NOMO-1 treated with dmso at 0.1 percent for 144 hours (cell line): ENCODE measurements around the gene HMGB1.

Experiments
- DNase-seq: peaks from one replicate; lab custom pipeline; 2025; ENCODE audit not compliant: unreplicated experiment; lab: John Stamatoyannopoulos, UW

Gene HMGB1

DNA sequence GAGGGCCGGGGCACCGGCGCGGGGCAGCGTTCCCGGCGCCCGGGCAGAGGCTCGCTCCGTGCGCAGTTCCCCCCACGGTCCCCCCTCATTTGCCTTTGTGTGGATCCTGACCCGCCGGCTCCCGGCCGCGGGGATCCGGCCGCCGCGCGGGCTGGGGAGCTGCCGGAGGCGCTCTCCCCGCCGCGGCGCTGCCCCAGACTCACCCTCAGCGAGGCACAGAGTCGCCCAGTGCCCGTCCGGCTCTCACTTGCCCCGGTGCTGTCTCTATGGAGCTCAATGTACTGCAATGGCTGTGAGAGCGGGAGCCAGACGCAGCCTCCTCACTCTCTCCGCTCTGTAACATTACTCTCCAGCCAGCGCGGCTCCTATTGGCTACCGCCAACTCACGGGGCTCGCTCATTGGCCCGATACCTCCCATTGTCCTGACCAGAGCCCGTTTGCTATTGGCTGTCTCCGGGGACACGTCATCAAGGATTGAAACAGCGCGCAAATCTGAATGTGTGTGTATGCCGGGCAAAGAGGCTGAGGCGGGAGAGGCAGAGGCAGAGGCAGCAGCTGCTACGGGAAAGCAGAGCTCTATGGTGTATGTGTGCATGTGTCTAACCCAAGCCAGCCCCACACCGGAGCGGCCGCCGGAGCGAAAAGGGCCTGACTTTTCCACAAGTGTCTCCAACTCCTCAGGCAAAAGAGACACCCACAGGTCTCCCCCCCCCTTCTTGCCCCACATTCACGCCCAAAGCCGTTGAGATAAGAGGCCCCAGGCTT, at the start of gene HMGB1:
Gene HMGB1, minus strand, starts transcription at position 344 of the 765 bp plus-strand sequence. CDS start 2,256 bp downstream, outside the sequence.
- peak; percentile 98 for DNase-seq

DNA sequence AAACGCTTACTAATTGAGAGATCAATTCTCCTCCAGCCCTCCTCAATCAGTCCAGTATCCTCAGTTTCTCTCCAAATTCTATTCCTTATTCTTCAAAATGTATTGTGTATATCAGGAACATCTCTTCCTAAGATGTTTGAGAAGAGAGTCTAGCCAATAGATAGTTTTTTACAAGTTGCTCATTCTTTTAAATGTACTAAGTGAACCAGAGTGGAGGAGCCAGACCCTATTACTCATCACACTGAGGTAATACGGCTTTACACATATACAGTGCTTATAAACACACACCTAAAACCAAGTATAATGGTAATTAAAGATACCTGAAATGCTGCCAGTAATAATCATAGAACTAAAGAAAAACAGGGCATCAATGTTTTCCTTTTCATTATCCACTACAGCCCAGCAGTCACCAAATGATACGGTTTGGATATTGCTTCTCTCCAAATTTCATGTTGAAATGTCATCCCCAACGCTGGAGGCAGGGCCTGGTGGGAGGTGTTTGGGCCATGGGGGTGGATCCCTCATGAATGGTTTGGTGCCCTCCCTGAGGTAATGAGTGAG, 45.2 kb upstream of the HMGB1 start:
- DNase-seq: no peak

GRCh38 chr13:30510091-30510490, 44.4 kb upstream of the HMGB1 start:
- no peak for DNase-seq

DNA sequence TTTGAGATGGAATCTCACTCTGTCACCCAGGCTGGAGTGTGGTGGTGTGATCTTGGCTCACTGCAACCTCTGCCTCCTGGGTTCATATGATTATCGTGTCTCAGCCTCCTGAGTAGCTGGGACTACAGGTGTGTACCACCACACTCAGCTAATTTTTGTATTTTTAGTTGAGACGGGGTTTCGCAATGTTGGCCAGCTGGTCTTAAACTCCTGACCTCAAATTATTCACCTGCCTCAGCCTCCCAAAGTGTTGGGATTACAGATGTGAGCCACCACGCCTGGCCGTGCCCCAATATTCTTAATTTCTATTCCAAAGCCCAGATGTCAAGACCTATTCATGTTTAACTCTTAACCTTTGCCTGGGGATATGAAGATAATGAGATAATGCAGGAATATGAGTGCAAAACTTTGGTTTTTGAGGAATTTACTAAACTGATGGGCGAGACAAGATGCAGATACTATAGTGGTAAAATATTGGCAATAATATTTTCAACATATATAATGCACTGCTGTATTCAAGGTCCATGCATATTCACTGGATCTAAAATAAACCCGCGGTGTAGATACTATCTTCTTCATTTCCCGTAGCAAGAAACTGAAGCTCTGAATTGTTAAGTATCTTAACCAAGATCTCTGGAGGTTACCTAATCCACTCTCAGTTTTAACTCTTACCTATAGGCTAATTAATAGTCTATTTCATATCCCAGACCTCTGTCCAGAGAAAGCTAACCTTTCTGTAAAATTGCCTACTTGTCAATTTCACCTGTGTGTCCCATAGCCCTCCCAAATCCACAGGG, 43.7 kb upstream of the HMGB1 start:
- DNase-seq: no peak

- DNase-seq: no peak
Measured at GRCh38 chr13:30504081-30504480, 38.3 kb upstream of the HMGB1 start.

GRCh38 chr13:30502237-30502636, 36.5 kb upstream of the HMGB1 start:
- no peak for DNase-seq

GRCh38 chr13:30499338-30499737, 33.6 kb upstream of the HMGB1 start:
- no peak for DNase-seq

DNA sequence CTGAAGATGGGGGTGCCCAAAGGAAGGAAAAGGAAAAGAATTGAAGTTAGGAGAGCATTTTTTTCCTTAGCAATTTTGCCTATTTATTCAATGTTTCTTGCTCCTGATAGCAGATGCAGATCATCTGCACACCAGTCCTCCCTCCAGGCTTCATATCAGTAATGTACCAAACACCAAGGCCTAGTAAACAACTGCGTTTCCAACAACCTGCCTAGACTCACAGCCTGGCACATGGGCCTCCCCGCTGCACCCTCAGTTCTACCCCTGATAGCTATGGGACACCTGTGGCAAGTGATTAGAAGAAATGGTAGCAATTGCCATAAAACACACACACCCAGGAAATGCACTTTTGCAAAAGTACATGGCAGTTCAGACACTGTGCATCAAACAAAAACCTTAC, 30.4 kb upstream of the HMGB1 start:
- DNase-seq: no peak

DNA sequence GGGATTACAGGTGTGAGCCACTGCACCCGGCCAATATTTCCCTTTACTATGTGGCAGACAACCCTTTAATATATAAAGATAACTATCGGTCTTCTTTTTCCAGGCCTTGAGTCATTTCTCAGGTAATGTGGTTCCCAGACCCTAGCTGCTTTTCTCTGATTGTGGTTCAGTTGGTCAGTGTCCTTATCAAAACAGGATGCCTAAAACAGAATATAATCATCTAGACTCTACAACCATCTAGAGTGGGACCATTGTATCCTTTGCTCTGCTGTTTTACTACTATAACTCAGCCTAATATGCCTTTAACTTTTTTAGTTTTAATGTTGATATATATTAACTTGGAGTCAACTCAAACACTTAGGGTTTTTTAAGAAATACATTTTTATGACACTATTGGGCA, 30.0 kb upstream of the HMGB1 start:
- no peak for DNase-seq

DNA sequence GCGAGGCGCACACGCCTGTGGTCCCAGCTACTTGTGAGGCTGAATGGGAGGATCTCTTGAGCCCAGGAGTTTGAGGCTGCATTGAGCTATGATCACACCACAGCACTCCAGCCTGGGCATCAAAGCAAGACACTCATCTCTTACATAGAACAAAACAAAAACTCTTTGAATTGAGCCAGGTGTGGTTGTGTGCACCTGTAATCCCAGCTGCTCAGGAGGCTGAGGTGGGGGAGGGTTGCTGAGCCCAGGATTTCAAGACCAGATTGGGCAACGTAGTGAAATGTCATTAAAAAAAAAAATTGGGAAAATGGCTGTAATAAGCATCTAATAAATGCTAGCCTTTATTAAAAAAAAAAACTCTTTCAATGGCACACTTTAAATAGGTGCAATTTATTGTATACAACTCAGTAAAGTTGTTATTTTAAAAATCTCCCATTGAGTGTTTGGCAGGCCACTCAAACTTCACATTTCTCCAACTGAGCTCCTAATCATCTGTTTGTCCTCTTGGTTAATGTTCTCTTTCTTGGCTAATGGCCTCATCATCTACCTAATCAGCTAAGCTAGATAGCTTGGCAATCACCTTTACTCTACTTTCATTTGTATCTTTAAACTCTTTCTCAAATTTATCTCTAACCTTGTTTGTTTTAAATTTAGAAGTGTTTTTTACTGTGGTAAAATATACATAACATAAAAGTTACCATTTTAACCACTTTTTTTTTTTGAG, 28.1 kb upstream of the HMGB1 start:
- DNase-seq: no peak

DNA sequence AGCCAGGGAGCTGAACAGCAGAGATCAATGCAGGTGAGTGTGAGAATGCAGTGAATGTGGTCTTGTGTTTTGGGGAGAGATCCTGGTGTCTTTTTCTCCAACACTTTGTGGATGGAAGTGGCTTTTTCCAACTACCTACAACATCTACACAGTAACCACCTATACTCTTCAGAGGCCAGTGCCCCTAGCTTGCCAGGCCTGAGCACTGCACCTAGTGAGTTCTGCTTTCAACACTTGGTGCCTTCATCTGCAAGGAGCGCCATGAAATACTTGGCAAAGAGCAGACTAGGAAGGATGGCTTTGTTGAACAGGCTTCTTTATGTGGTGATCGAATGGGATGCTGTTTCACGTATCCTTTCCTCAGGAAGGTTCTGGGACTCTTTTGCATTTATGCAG, 21.3 kb upstream of the HMGB1 start:
- DNase-seq: no peak

GRCh38 chr13:30486230-30487074, 20.7 kb upstream of the HMGB1 start:
- no peak for DNase-seq

DNA sequence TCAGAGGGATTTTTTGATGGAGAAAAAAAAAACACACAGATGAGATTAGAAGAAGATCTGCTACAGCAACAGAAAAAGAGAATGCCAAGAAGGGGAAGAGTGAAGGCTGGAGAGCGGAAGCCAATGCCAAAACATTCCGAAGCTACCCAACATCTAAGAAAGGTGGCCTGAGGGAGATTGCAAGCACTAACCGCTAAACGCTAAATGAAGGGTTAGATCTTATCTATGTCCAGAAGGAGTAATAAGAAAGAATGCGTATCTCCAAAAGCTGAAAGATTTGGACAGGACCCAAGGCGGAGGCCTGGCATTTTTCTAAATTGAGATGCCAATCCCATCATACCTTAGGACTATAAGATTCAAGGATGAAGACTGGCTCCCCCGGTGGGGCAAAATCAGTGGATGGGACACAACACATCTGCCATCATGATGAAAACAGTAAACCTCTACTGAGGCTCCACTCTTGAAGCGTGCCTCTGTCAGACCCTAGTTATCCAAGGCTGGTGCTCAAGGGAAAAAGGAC, 15.6 kb upstream of the HMGB1 start:
- DNase-seq: no peak

DNA sequence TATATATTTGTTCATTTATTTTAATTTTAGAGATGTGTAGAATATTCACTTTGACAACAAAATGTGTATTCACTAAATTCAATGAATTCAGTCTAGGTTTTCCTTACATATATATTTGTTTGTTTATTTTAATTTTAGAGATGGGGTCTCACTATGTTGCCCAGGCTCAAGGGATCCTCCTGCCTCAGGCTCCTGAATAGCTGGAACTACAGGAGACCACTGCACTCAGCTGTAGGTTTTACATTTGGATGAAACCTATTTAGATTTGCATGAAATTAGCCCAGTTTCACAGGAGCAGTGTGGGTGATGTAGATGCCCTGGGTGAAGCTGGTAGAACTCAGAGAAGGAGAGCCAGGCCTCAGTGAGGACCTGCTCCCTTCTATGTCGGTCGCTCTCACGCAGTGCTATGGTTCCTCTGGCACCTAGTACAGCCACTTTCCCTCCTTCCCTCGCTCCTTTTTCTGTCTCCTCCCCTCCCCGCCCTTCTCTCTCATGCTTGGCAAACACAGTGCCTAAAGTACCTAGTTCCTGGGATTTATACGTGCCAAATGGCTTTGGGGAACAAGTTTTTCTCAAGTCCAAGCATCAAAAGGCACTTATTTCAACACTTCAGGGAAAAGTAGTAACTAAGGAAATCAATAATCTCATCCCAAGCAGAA, 14.7 kb upstream of the HMGB1 start:
- no peak for DNase-seq

- no peak for DNase-seq
Measured at GRCh38 chr13:30479883-30480219, 14.1 kb upstream of the HMGB1 start.

DNA sequence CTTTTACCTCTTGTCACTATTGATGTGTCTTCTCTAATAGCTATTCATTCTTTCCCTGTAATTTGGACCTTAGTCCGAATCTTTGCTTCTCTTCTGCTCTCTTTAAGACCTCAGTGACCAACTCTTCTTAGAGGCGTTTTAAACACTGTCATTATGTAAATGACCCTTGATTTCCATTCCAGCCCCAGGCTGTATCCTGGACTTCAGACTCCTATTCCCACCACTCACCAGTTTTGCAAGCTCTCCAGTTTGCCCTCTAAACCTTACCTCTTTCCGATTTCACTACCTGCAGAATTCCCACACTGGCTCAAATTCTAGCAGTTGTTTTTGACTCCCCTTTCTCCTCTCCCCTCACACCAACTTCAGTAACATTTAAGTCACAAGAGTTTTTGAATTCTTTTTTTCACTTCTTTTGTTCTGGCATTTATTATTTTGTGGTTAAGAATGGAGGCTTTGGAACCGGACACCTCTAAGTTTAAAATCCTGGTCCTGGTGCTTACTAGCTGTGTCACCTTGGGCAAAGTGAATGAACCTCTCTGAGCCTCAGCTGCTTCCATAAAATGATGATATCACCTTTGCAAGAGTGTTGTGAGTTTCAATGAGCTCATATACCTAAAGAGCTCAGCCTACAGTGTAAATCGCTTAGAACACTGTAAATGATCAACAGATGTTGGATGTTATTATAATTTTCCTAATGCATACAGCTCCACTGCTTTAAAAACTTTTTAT, 13.6 kb upstream of the HMGB1 start:
- DNase-seq: no peak

- DNase-seq: no peak
Measured at GRCh38 chr13:30477346-30478195, 11.8 kb upstream of the HMGB1 start.

GRCh38 chr13:30473675-30474074, 7.9 kb upstream of the HMGB1 start:
- no peak for DNase-seq
